Measurements from ENCODE around the gene NTPCR. TPM values are rescaled to one million over a fixed set of nuclear protein-coding genes. Genes with fewer than 3 reads are reported as not detected.

The NTPCR gene
- total RNA-seq, 1 donor from 2014 or later, result 19.2 TPM

- ChIA-PET CTCF (no interaction called here), POLR2A (no interaction called here)
- Mint-ChIP-seq H3K4me3 (no peak overlapping the region), H3K27me3 (no peaks in the 10 kb centered on the region), H3K27ac (no peak overlapping the region), H3K9me3 (peaks cover 22% of the 10 kb centered on the region), H3K4me1 (peaks cover 12% of the 10 kb centered on the region), H3K36me3 (ENCODE audit: low read depth) (peaks cover 90% of the 10 kb centered on the region)
- TF ChIP-seq CTCF (IDR thresholded peaks at IDR 0.05), result no peak
- no peak for ATAC-seq (ENCODE audit: low read depth)
- intact Hi-C loops (cut with micrococcal nuclease), result no loop called here
- no peak for DNase-seq
These were observed 23.5 kb downstream of the NTPCR start for GRCh38 chr1:232973652-232974611.

GRCh38 chr1:232974971-232975370, 24.6 kb downstream of the NTPCR start:
- H3K9me3 Mint-ChIP-seq, result peaks cover 22% of the 10 kb centered on the region
- H3K36me3 Mint-ChIP-seq (ENCODE audit: low read depth), result peaks cover 84% of the 10 kb centered on the region
- TF ChIP-seq CTCF (IDR thresholded peaks at IDR 0.05), result no peak
- intact Hi-C loops (cut with micrococcal nuclease), result no loop called here
- no peak for DNase-seq
- ATAC-seq (ENCODE audit: low read depth), result no peak
- ChIA-PET CTCF (no interaction called here), POLR2A (no interaction called here)
- H3K27me3 Mint-ChIP-seq, result no peaks in the 10 kb centered on the region
- peaks cover 12% of the 10 kb centered on the region for H3K4me1 Mint-ChIP-seq
- no peak overlapping the region for H3K4me3 Mint-ChIP-seq
- H3K27ac Mint-ChIP-seq, result no peak overlapping the region

- intact Hi-C loops (cut with micrococcal nuclease), result no loop called here
- Mint-ChIP-seq H3K4me3 (no peak overlapping the region), H3K27ac (peak overlapping the region; percentile 30), H3K9me3 (peaks cover 12% of the 10 kb centered on the region), H3K36me3 (ENCODE audit: low read depth) (peaks cover 55% of the 10 kb centered on the region), H3K27me3 (no peaks in the 10 kb centered on the region), H3K4me1 (peaks cover 12% of the 10 kb centered on the region)
- DNase-seq (no peak), ATAC-seq (ENCODE audit: low read depth) (peak; percentile 21)
- CTCF ChIA-PET, result no interaction called here
- POLR2A ChIA-PET, result no interaction called here
- no peak for TF ChIP-seq CTCF (IDR thresholded peaks at IDR 0.05)
These were observed 27.8 kb downstream of the NTPCR start for GRCh38 chr1:232978091-232978634.

- ChIA-PET CTCF (no interaction called here), POLR2A (no interaction called here)
- no peak for TF ChIP-seq CTCF (IDR thresholded peaks at IDR 0.05)
- intact Hi-C loops (cut with micrococcal nuclease), result no loop called here
- Mint-ChIP-seq H3K36me3 (ENCODE audit: low read depth) (peaks cover 50% of the 10 kb centered on the region), H3K27ac (no peak overlapping the region), H3K4me3 (no peak overlapping the region), H3K9me3 (peaks cover 6% of the 10 kb centered on the region), H3K4me1 (peaks cover 12% of the 10 kb centered on the region), H3K27me3 (no peaks in the 10 kb centered on the region)
- DNase-seq, result no peak
- ATAC-seq (ENCODE audit: low read depth), result no peak
These were observed 28.4 kb downstream of the NTPCR start for GRCh38 chr1:232978815-232979214.

- Mint-ChIP-seq H3K4me3 (no peak overlapping the region), H3K4me1 (peaks cover 12% of the 10 kb centered on the region), H3K27ac (no peak overlapping the region), H3K9me3 (no peaks in the 10 kb centered on the region), H3K36me3 (ENCODE audit: low read depth) (peaks cover 44% of the 10 kb centered on the region), H3K27me3 (no peaks in the 10 kb centered on the region)
- ChIA-PET POLR2A (no interaction called here), CTCF (no interaction called here)
- DNase-seq (no peak), ATAC-seq (ENCODE audit: low read depth) (no peak)
- intact Hi-C loops (cut with micrococcal nuclease), result no loop called here
- no peak for TF ChIP-seq CTCF (IDR thresholded peaks at IDR 0.05)
These were observed 29.1 kb downstream of the NTPCR start for GRCh38 chr1:232979558-232979957.

Data from activated B cell treated with CpG ODN at 0.5 μM for 24 hours (primary cell).